Upper lobe of right lung (tissue), 1 donor: ENCODE data around the gene ASB15. TPM values are rescaled to one million over a fixed set of nuclear protein-coding genes. Genes with fewer than 3 reads are reported as not detected.

Experiments used
- ATAC-seq: fragments of 200-7000 bp; cut with Tn5 transposase; one replicate; pipeline ENCODE4 v1.9.1; 2020; ENCODE audit warnings: mild to moderate bottlenecking, moderate library complexity
- DNase-seq: peaks from one replicate; pipeline ENCODE4 v3.0.0-alpha.2; 2020
- H3K27ac ChIP-seq: fragments of 200-600 bp; one replicate; pipeline ENCODE4 v1.8.0; 2022
- H3K27me3 ChIP-seq: fragments of 200-600 bp; one replicate; pipeline ENCODE4 v1.8.0; 2022; ENCODE audit warnings: mild to moderate bottlenecking
- H3K36me3 ChIP-seq: fragments of 200-600 bp; one replicate; pipeline ENCODE4 v1.8.0; 2022
- H3K4me1 ChIP-seq: fragments of 200-600 bp; one replicate; pipeline ENCODE4 v1.8.0; 2022
- H3K4me3 ChIP-seq: fragments of 200-600 bp; one replicate; pipeline ENCODE4 v1.8.0; 2022; ENCODE audit warnings: mild to moderate bottlenecking
- H3K9me3 ChIP-seq: fragments of 200-600 bp; one replicate; pipeline ENCODE4 v1.8.0; 2022
- CTCF ChIP-seq: fragments of 200-600 bp; IDR thresholded peaks from one replicate; pipeline ENCODE4 v1.8.0; 2022; ENCODE audit warnings: antibody characterized with exemption
- intact Hi-C: fragments of 100-400 bp; cut with DNase I; formaldehyde crosslinking; loops from one replicate; pipeline ENCODE4 v1.11.0; 2022
- total RNA-seq: library from RNA; stranded (reverse); fragmentation: NEBNext Ultra II Directional; extraction: Animal tissue kit (Norgen Biotek cat#: 25700); gene quantifications from one replicate; pipeline ENCODE4 v1.2.1, GENCODE V29; 2021
- donor health status: DM: no; HTN: yes; CAD: no; lungs with severe emphysema.

ASB15 gene
- total RNA-seq, 1 donor from 2014 or later = not detected

DNA sequence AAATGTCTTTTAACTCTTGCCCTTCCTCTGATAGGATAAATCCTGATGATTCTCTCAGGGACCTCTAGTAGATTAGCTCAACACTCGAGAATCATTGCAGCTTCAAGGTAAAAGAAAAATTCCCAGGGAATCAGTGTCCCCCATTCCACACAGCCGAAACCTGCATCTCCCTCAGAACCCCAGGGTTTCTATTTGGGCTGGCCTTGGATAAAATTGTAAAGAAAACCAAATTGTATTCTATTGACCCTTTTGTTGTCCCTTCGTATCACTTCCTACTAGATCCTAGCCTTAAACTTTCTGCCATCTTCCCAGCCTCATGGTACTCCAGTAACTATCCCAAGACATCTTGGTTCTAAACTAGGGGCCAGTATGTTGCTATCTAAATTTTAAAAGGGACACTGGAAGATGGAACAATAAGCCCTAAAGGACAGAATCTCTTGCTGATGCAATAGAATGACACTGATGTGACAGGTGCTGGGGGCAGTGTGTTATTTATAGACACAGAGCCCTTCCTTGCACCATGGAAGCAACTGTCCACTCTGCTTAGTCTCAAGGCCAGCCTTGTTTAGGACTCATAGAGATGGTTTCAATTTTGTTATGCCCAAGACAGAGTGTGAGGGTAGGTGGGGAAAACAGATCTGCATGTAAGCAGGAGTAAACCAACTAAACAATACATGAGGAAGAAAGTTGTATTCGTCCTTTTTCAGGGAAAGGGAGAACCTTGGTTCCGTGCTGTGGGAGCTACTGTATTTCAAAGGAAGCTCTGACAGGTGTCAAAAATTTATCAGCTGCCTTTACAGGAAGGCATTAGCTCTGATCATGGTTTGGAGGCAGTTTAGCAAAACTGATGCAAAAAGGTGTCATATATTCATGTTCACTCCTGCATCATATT lies 7.6 kb downstream of the ASB15 start:
- no peaks in the 10 kb centered on the region for H3K9me3 ChIP-seq
- H3K27ac ChIP-seq = no peak overlapping the region
- no peak overlapping the region for H3K4me3 ChIP-seq
- H3K4me1 ChIP-seq = no peaks in the 10 kb centered on the region
- H3K27me3 ChIP-seq = no peaks in the 10 kb centered on the region
- ATAC-seq = no peak
- intact Hi-C loops = no loop called here
- no peaks in the 10 kb centered on the region for H3K36me3 ChIP-seq
- DNase-seq = no peak
- no peak for TF ChIP-seq CTCF

GRCh38 chr7:123609883-123610239 lies 8.2 kb downstream of the ASB15 start:
- DNase-seq = no peak
- intact Hi-C loops = no loop called here
- no peak overlapping the region for H3K4me3 ChIP-seq
- no peaks in the 10 kb centered on the region for H3K9me3 ChIP-seq
- TF ChIP-seq CTCF = no peak
- H3K27me3 ChIP-seq = no peaks in the 10 kb centered on the region
- H3K27ac ChIP-seq = no peak overlapping the region
- no peak for ATAC-seq
- H3K36me3 ChIP-seq = no peaks in the 10 kb centered on the region
- no peaks in the 10 kb centered on the region for H3K4me1 ChIP-seq

DNA sequence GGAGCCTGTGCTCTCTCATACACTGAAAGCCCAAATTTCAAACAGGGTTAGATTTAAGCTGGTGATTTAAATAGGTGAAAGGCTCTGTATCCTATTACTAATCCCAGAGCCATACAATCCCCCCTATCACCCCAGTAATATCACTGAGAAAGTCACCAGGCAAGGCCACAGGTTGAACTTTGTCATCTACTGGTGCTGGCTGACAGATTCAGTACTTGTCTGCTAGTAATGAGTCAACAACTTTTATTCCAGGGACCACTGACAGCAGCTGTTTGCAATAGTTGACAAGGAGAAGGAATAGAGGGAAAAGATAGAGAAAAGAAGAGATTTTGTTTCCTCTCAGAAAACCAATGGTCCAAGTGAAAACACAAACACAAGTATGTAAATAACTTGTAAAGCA lies 10.4 kb downstream of the ASB15 start:
- no peak for DNase-seq
- H3K9me3 ChIP-seq = no peaks in the 10 kb centered on the region
- ATAC-seq = no peak
- H3K36me3 ChIP-seq = no peaks in the 10 kb centered on the region
- no peak overlapping the region for H3K27ac ChIP-seq
- H3K4me1 ChIP-seq = no peaks in the 10 kb centered on the region
- no peak for TF ChIP-seq CTCF
- H3K27me3 ChIP-seq = no peaks in the 10 kb centered on the region
- no peak overlapping the region for H3K4me3 ChIP-seq
- intact Hi-C loops = no loop called here

DNA sequence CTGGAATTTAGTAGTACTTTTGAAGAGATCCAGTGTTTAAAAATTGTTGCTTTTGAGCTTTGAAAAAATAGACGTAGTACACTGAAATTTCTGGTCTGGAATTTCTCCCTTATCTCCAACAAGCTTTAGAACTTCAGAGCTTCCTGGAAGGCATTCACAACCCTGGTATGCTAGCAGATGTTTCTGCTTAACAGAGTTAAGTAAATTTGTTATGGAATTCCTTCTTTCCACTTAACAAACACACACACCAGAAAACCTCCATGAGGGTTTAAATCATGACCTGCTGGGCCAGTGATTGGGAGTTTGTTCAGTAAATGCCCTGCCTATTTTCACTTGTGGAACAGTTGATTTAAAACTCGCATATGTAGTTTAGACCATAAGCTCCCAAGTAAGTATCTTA lies 13.7 kb downstream of the ASB15 start:
- Histone ChIP-seq H3K27me3 (no peaks in the 10 kb centered on the region), H3K4me3 (no peak overlapping the region), H3K27ac (no peak overlapping the region), H3K9me3 (no peaks in the 10 kb centered on the region), H3K36me3 (no peaks in the 10 kb centered on the region), H3K4me1 (no peaks in the 10 kb centered on the region)
- no peak for TF ChIP-seq CTCF
- no peak for DNase-seq
- intact Hi-C loops = no loop called here
- ATAC-seq = peak; percentile 83

- Histone ChIP-seq H3K4me1 (no peaks in the 10 kb centered on the region), H3K27ac (no peak overlapping the region), H3K36me3 (no peaks in the 10 kb centered on the region), H3K27me3 (no peaks in the 10 kb centered on the region), H3K9me3 (no peaks in the 10 kb centered on the region), H3K4me3 (no peak overlapping the region)
- no peak for TF ChIP-seq CTCF
- DNase-seq (no peak), ATAC-seq (peak; percentile 54)
- intact Hi-C loops = no loop called here
These were observed 14.6 kb downstream of the ASB15 start for GRCh38 chr7:123616223-123616622.
